Measurements from ENCODE around the gene LMO7. TPM values are rescaled to one million over a fixed set of nuclear protein-coding genes. Genes with fewer than 3 reads are reported as not detected.
A peak's percentile ranks its signal among the peaks of the same experiment; 100 is the strongest.
"Not testable (repeated sequence)": the region's sequence is repeated elsewhere in the genome, so short reads cannot be mapped to it uniquely, and the experiment has no call there.

LMO7 gene
- polyA plus RNA-seq, 3 donors from 2014 or later, result 0.96 to 4.1 TPM; not detected in 1

DNA sequence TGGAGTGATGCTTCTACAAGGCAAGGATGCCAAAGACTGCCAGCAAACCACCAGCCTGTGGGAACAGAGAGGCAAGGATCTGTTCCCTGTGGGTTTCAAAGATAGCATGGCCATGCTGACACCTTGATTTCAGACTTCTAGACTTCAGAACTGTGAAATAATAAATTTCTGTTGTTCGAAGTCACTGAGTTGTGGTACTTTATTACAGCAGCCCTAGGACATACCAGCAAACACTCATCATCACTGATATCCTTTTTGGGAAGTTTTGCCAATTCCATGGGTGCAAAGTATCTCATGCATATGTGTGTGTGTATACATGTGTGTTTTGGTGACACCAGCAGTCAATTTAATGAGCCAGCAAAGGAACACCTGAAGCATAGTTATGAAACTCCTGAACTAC lies 21.0 kb downstream of the LMO7 start:
- no peaks in the 10 kb centered on the region for H3K27me3 Mint-ChIP-seq (ENCODE audit: low read depth in 3 of 3)
- no peak overlapping the region for H3K4me3 Mint-ChIP-seq
- no peaks in the 10 kb centered on the region for H3K4me1 Mint-ChIP-seq
- no peaks in the 10 kb centered on the region for H3K9me3 Mint-ChIP-seq
- DNase-seq, result no peak
- peaks cover 0 to 4% (median 0%) of the 10 kb centered on the region in 3 donors for H3K36me3 Mint-ChIP-seq
- H3K27ac Mint-ChIP-seq, result no peak overlapping the region

DNA sequence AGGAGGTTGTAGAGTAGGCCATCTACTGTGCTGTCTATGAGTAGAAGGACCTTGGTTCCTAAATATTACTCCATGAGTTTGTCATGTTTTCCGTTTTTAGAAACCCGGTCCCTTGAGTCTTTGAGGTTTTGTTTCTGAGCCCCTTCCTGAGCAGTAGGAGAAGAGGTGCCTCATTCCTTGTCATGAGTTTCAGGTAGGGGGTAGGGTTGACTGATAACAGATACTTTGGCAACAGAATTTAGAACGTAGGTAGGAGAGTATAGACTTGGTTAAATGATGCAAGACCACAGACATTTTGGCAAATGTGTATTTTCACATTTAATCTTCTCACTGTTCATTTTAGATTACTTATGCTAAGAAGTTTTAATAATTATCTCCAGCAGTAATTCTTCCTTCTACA lies 24.6 kb downstream of the LMO7 start:
- no peaks in the 10 kb centered on the region for H3K9me3 Mint-ChIP-seq
- H3K4me3 Mint-ChIP-seq, result no peak overlapping the region
- H3K36me3 Mint-ChIP-seq, result peaks cover 0 to 9% (median 0%) of the 10 kb centered on the region in 3 donors
- DNase-seq, result no peak
- H3K27me3 Mint-ChIP-seq (ENCODE audit: low read depth in 3 of 3), result no peaks in the 10 kb centered on the region
- no peak overlapping the region for H3K27ac Mint-ChIP-seq
- H3K4me1 Mint-ChIP-seq, result no peaks in the 10 kb centered on the region

GRCh38 chr13:75661443-75661842 lies 25.3 kb downstream of the LMO7 start:
- Mint-ChIP-seq H3K36me3 (peaks cover 0 to 9% (median 0%) of the 10 kb centered on the region in 3 donors), H3K4me3 (no peak overlapping the region), H3K4me1 (no peaks in the 10 kb centered on the region), H3K27me3 (ENCODE audit: low read depth in 3 of 3) (no peaks in the 10 kb centered on the region), H3K9me3 (no peaks in the 10 kb centered on the region), H3K27ac (peak overlapping the region in 1 of 6 donors; percentile 27)
- DNase-seq, result no peak

GRCh38 chr13:75666646-75667351 lies 30.7 kb downstream of the LMO7 start:
- peaks cover 0 to 7% (median 5%) of the 10 kb centered on the region in 3 donors for H3K36me3 Mint-ChIP-seq
- H3K4me1 Mint-ChIP-seq, result no peaks in the 10 kb centered on the region
- DNase-seq, result no peak
- no peaks in the 10 kb centered on the region for H3K9me3 Mint-ChIP-seq
- H3K27me3 Mint-ChIP-seq (ENCODE audit: low read depth in 3 of 3), result peaks cover 0 to 1% (median 0%) of the 10 kb centered on the region in 3 donors
- no peak overlapping the region for H3K27ac Mint-ChIP-seq
- no peak overlapping the region for H3K4me3 Mint-ChIP-seq

- Mint-ChIP-seq H3K27me3 (ENCODE audit: low read depth in 3 of 3) (peaks cover 0 to 1% (median 0%) of the 10 kb centered on the region in 3 donors), H3K4me3 (no peak overlapping the region)
Observed at GRCh38 chr13:75669706-75670105, 33.6 kb downstream of the LMO7 start.

GRCh38 chr13:75670496-75670895 lies 34.4 kb downstream of the LMO7 start:
- no peaks in the 10 kb centered on the region for H3K9me3 Mint-ChIP-seq
- H3K4me1 Mint-ChIP-seq, result no peaks in the 10 kb centered on the region
- peaks cover 0 to 7% (median 0%) of the 10 kb centered on the region in 3 donors for H3K36me3 Mint-ChIP-seq
- no peak for DNase-seq
- H3K4me3 Mint-ChIP-seq, result no peak overlapping the region
- no peak overlapping the region for H3K27ac Mint-ChIP-seq
- H3K27me3 Mint-ChIP-seq (ENCODE audit: low read depth in 3 of 3), result peaks cover 0 to 1% (median 0%) of the 10 kb centered on the region in 3 donors

More at GRCh38 chr13:75669706-75670105, 33.6 kb downstream of the LMO7 start:
- no peaks in the 10 kb centered on the region for H3K9me3 Mint-ChIP-seq
- no peak overlapping the region for H3K27ac Mint-ChIP-seq
- H3K36me3 Mint-ChIP-seq, result peaks cover 0 to 7% (median under 1%) of the 10 kb centered on the region in 3 donors
- no peaks in the 10 kb centered on the region for H3K4me1 Mint-ChIP-seq
- no peak for DNase-seq

GRCh38 chr13:75675421-75675820 lies 39.3 kb downstream of the LMO7 start:
- H3K4me3 Mint-ChIP-seq, result no peak overlapping the region
- H3K4me1 Mint-ChIP-seq, result no peaks in the 10 kb centered on the region
- H3K27me3 Mint-ChIP-seq (ENCODE audit: low read depth in 3 of 3), result no peaks in the 10 kb centered on the region
- H3K36me3 Mint-ChIP-seq, result peaks cover 0 to 4% (median 3%) of the 10 kb centered on the region in 3 donors
- DNase-seq, result no peak
- H3K27ac Mint-ChIP-seq, result no peak overlapping the region
- H3K9me3 Mint-ChIP-seq, result no peaks in the 10 kb centered on the region

DNA sequence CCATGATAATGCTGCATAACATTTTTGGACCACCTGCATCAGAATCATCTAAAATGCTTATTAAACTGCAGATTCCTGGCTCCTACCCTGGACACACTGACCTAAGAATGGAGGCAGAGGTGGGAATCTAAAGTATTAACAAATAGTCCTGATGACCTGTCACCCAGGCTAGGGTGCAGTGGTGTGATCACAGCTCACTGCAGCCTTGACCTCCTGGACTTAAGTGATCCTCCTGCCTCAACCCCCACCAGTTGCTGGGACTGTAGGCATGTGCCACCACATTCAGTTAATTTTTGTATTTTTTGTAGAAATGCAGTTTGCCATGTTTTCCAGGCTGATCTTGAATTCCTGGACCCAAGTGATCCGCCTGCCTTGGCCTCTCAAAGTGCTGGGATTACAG lies 43.3 kb downstream of the LMO7 start:
- no peak for DNase-seq
- no peaks in the 10 kb centered on the region for H3K4me1 Mint-ChIP-seq
- no peaks in the 10 kb centered on the region for H3K27me3 Mint-ChIP-seq (ENCODE audit: low read depth in 3 of 3)
- peaks cover 0 to 4% (median 3%) of the 10 kb centered on the region in 3 donors for H3K36me3 Mint-ChIP-seq
- H3K4me3 Mint-ChIP-seq, result no peak overlapping the region
- no peak overlapping the region for H3K27ac Mint-ChIP-seq
- no peaks in the 10 kb centered on the region for H3K9me3 Mint-ChIP-seq

DNA sequence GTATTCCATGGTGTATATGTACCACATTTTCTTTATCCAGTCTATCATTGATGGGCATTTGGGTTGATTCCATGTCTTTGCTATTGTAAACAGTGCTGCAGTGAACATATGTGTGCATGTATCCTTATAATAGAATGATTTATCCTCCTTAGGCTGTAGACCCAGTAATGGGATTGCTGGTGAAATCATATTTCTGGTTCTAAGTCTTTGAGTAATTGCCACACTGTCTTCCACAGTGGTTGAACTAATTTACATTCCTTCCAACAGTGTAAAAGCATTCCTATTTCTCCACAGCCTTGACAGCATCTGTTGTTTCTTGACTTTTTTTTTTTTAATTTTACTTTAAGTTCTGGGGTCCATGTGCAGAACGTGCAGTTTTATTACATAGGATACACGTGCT lies 44.1 kb downstream of the LMO7 start:
- not testable (repeated sequence) for H3K27me3 Mint-ChIP-seq (ENCODE audit: low read depth in 3 of 3); H3K9me3 Mint-ChIP-seq; H3K4me1 Mint-ChIP-seq; DNase-seq; H3K36me3 Mint-ChIP-seq; H3K4me3 Mint-ChIP-seq; H3K27ac Mint-ChIP-seq

DNA sequence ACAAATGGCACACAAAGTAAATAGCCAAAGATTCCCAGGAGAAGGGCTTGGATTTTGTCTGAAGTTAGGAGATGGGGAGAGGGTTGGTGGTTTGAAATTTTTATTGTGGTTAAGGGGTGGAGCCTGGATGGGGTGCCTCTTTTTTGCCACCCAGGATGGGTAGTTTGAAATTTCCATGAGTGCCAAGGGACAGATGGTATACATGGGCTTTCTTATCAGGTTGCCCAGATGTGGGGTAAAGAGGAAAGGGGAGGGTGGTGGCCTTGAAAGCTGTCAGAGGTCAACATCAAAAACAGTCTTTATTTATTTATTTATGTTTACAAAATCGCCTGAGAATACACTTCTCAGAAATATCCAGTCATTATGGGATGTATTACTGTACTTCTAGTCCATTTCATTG lies 46.2 kb downstream of the LMO7 start:
- Mint-ChIP-seq H3K9me3 (no peaks in the 10 kb centered on the region), H3K4me3 (no peak overlapping the region), H3K36me3 (peaks cover 0 to 4% (median 3%) of the 10 kb centered on the region in 3 donors), H3K4me1 (no peaks in the 10 kb centered on the region), H3K27me3 (ENCODE audit: low read depth in 3 of 3) (no peaks in the 10 kb centered on the region), H3K27ac (no peak overlapping the region)
- no peak for DNase-seq

DNA sequence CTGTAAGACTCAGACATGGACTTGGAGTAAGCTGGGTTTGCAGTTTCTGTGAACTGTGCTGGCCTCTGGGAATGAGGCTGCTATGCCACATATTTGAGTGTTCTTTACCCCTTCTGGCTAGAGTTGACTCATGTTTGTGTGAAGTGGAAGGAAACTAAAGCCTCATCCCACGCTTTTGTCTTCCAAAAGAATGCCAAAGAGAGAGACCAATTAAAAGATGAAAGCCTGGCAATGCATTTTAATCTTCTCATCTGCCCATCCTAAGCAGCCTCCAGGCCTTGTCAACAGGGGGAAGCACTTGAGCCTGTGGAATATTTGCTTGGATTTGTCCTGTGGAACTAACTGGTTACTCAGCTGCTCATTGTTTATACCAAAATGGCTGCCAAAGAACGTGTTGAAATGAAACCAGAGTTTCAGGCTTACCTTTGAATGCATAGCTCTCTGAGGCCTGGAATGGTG lies 49.1 kb downstream of the LMO7 start:
- no peak for DNase-seq
- Mint-ChIP-seq H3K27ac (no peak overlapping the region), H3K9me3 (no peaks in the 10 kb centered on the region), H3K27me3 (ENCODE audit: low read depth in 3 of 3) (no peaks in the 10 kb centered on the region), H3K4me3 (no peak overlapping the region), H3K36me3 (peaks cover 0 to 3% (median 0%) of the 10 kb centered on the region in 3 donors), H3K4me1 (no peaks in the 10 kb centered on the region)

- Mint-ChIP-seq H3K36me3 (no peaks in the 10 kb centered on the region), H3K27me3 (ENCODE audit: low read depth in 3 of 3) (no peaks in the 10 kb centered on the region), H3K4me1 (no peaks in the 10 kb centered on the region), H3K4me3 (no peak overlapping the region), H3K27ac (no peak overlapping the region), H3K9me3 (no peaks in the 10 kb centered on the region)
- no peak for DNase-seq
Observed at GRCh38 chr13:75687150-75687763, 51.1 kb downstream of the LMO7 start.

- no peak overlapping the region for H3K4me3 Mint-ChIP-seq
- H3K4me1 Mint-ChIP-seq, result no peaks in the 10 kb centered on the region
- H3K27me3 Mint-ChIP-seq (ENCODE audit: low read depth in 3 of 3), result no peaks in the 10 kb centered on the region
- DNase-seq, result no peak
- no peaks in the 10 kb centered on the region for H3K36me3 Mint-ChIP-seq
- no peak overlapping the region for H3K27ac Mint-ChIP-seq
- no peaks in the 10 kb centered on the region for H3K9me3 Mint-ChIP-seq
Observed at GRCh38 chr13:75689686-75690085, 53.6 kb downstream of the LMO7 start.

- H3K4me1 Mint-ChIP-seq, result no peaks in the 10 kb centered on the region
- no peaks in the 10 kb centered on the region for H3K36me3 Mint-ChIP-seq
- no peaks in the 10 kb centered on the region for H3K9me3 Mint-ChIP-seq
- no peak overlapping the region for H3K4me3 Mint-ChIP-seq
- no peaks in the 10 kb centered on the region for H3K27me3 Mint-ChIP-seq (ENCODE audit: low read depth in 3 of 3)
- no peak for DNase-seq
- no peak overlapping the region for H3K27ac Mint-ChIP-seq
Observed at GRCh38 chr13:75690607-75691006, 54.5 kb downstream of the LMO7 start.
